PC-9 (cell line): ENCODE measurements around the gene CELA3A.

Experiments
- CTCF ChIP-seq: fragments of 200-600 bp; sonication (generic); conservative IDR thresholded peaks from 2 replicates; pipeline ENCODE4 v1.6.1; 2017; ENCODE audit warnings: mixed run types, antibody characterized with exemption, mild to moderate bottlenecking, moderate library complexity
- EZH2 ChIP-seq: fragments of 200-600 bp; sonication (generic); IDR thresholded peaks from 2 replicates; pipeline ENCODE4 v1.8.0; 2017; ENCODE audit warnings: antibody characterized with exemption, low read depth

GRCh38 chr1:22039594-22040285 lies 38.3 kb downstream of the CELA3A start:
- TF ChIP-seq EZH2 (no peak), CTCF (no peak)
